ENCODE measurements around the gene COX19.

Gene COX19

DNA sequence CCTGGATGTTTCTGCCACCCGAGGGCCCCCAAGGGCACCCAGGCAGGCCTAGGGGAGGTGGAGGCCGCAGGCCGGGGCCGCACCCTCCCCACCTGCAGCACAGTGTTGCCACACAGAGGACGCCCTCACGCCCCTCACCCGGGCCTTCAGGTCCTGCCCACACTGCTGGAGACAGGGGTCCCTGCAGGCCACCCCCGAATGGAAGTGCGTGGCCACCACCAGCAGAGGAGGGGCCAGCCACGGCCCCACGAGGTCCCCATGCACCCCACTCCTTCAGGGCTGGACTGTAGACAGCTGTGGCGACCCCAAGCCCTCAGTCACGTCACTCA is 56.3 kb downstream of the COX19 start:
- no peak for DNase-seq (ENCODE audit: low read depth)
- TF ChIP-seq, protein P1, sequence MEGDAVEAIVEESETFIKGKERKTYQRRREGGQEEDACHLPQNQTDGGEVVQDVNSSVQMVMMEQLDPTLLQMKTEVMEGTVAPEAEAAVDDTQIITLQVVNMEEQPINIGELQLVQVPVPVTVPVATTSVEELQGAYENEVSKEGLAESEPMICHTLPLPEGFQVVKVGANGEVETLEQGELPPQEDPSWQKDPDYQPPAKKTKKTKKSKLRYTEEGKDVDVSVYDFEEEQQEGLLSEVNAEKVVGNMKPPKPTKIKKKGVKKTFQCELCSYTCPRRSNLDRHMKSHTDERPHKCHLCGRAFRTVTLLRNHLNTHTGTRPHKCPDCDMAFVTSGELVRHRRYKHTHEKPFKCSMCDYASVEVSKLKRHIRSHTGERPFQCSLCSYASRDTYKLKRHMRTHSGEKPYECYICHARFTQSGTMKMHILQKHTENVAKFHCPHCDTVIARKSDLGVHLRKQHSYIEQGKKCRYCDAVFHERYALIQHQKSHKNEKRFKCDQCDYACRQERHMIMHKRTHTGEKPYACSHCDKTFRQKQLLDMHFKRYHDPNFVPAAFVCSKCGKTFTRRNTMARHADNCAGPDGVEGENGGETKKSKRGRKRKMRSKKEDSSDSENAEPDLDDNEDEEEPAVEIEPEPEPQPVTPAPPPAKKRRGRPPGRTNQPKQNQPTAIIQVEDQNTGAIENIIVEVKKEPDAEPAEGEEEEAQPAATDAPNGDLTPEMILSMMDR (IDR thresholded peaks at IDR 0.05; ENCODE audit: insufficient read depth, low read depth, low read length, missing control alignments): no peak

DNA sequence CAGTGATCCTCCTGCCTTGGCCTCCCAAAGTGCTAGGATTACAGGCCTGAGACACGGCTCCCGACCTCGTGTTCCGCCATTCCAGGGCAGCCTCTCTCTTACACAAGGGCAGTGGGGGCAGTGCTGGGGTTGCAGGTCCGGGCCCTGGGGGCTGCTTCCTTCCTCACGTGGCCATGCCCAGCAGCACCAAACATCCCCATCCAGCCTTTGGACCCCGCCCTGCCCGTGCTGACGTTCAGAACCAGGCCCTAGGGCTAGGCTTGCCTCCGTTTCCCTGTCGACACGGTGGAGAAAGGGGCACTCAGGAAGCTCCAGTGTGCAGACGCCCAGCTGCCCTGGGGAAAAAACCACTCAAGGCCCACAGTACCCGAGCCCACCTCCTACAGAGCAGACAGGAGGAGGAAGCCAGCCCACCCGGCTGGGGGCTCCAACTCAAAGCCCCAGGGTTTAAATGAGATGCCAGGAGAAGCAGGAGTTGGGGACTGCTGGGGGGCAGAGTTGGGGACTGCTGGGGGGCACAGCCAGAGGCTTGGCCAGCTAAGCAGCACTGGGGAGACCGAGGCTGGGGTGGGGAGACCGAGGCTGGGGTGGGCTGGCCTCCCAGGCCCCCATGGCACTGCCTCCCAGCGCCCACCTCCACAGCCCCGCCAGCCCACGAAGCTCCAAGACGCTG is 56.8 kb downstream of the COX19 start:
- DNase-seq (ENCODE audit: low read depth): no peak
- TF ChIP-seq, protein P1 (IDR thresholded peaks at IDR 0.05; ENCODE audit: insufficient read depth, low read depth, low read length, missing control alignments): no peak
- H3K4me3 ChIP-seq (ENCODE audit: low read length): no peak overlapping the region

More for the DNA sequence above, 56.3 kb downstream of the COX19 start:
- H3K4me3 ChIP-seq (ENCODE audit: low read length): no peak overlapping the region

DNA sequence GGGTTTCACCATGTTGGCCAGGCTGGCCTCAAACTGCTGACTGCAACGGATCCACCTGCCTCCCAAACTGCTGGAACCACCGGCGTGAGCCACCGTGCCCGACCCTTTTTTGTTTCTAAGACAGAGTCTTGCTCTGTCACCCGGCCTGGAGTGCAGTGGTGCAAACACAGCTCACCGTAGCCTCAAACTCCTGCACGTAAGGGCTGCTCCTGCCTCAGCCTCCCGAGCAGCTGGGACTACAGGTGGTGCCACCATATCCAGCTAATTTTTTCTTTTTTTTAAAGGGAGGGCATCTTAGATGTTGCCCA is 57.3 kb downstream of the COX19 start:
- TF ChIP-seq, protein P1 (IDR thresholded peaks at IDR 0.05; ENCODE audit: insufficient read depth, low read depth, low read length, missing control alignments): no peak
- H3K4me3 ChIP-seq (ENCODE audit: low read length): no peak overlapping the region
- DNase-seq (ENCODE audit: low read depth): no peak

DNA sequence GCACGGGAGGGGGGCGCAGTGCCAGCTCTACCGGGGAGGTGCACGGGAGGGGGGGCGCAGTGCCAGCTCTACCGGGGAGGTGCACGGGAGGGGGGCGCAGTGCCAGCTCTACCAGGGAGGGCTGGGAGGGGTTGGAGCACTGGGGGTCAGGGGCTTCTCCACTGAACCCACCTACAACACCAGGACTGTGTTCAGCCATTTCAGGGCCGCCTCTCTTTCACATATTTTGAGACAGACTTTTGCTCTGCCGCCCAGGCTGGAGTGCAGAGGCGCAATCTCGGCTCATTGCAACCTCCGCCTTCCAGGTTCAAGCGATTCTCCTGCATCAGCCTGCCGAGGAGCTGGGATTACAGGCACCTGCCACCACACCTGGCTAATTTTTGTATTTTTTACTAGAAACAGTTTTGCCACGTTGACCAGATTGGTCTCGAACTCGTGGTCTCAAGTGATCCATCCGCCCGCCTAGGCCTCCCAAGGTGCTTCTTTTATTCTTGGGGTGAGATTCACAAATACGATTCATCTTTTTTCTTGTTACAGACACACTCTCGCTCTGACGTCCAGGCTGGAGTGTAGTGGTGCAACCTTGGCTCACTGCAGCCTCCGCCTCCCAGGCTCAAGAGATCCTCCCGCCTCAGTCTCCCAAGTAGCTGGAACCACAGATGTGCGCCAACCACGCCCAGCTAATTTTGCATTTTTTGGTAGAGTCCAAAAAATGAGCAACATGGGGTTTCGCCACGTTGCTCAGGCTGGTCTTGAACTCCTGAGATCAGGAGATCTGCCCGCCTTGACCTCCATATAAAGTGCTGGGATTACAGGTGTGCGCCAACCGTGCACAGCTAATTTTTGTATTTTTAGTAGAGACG is 57.9 kb downstream of the COX19 start:
- no peak for DNase-seq (ENCODE audit: low read depth)
- H3K4me3 ChIP-seq (ENCODE audit: low read length): no peak overlapping the region
- TF ChIP-seq, protein P1 (IDR thresholded peaks at IDR 0.05; ENCODE audit: insufficient read depth, low read depth, low read length, missing control alignments): no peak

DNA sequence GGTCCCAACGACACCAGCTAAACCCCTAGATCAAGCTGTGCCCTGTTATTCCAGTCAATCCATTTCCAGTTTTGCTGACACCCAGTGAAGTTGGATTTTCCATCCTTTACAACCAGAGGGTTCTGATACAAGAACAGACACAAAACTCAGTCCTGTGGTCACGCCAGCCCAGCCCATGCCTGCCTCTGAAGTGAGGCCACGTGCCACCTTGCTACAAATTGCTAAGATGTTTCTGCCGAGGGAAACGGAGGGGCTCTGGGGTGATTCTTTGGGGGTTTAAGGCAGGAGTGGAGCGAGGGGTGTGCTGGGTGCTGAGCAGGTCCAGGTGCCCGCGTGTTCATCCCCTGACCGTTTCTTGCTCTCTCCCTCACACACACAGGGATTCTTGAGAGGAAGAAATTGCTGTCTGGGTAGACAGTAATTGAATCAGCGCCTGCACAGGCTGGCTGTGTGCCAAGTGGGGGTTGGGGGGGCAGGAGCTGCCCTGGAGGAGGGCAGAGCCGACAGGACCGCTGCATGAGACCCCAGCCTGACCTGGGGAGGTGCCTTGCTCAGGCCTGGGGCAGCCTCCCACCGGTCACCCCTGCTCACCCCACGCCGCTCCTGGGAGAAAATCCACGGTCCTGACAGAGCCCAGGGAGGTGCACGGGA is 58.9 kb downstream of the COX19 start:
- TF ChIP-seq, protein P1 (IDR thresholded peaks at IDR 0.05; ENCODE audit: insufficient read depth, low read depth, low read length, missing control alignments): no peak
- DNase-seq (ENCODE audit: low read depth): no peak
- H3K4me3 ChIP-seq (ENCODE audit: low read length): no peak overlapping the region

Data from epithelial cell of esophagus (primary cell).